Stimulated activated CD4-positive, alpha-beta T cell treated with anti-CD3 and anti-CD28 coated beads, Interleukin-4, amount 100 ng/mL, for 1 hour (primary cell): ENCODE results near the gene ZNF705A.
"Not testable (repeated sequence)": the region's sequence is repeated elsewhere in the genome, so short reads cannot be mapped to it uniquely, and the experiment has no call there.

Experiments
- DNase-seq: peaks from one replicate; pipeline ENCODE4 v3.0.0-alpha.2; 2020

Gene ZNF705A

GRCh38 chr12:8188088-8188487 is 31.3 kb downstream of the ZNF705A start:
- DNase-seq: not testable (repeated sequence)

GRCh38 chr12:8197685-8198308 is 41.0 kb downstream of the ZNF705A start:
- not testable (repeated sequence) for DNase-seq

- not testable (repeated sequence) for DNase-seq
These were observed 62.0 kb downstream of the ZNF705A start for GRCh38 chr12:8218711-8219382.

DNA sequence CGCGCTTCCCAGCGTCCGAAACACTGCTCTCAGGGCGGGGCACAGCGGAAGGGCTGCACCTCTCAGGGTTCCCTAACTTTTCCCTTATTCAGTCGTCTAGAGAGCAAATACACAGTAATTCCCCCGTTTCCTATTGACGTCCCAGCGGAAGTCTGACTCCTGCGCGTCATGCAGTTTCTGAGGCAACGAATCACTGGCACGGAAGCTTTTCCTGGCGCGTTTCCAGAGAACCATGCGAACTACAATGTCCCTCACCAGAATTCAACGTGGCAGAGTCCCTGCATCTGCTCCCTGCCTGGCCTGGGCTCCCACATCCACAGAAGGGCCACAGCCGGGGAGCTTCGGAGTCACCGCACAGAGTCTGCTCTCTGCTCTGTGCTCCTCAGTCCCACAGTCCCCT is 64.6 kb downstream of the ZNF705A start:
- DNase-seq: not testable (repeated sequence)

DNA sequence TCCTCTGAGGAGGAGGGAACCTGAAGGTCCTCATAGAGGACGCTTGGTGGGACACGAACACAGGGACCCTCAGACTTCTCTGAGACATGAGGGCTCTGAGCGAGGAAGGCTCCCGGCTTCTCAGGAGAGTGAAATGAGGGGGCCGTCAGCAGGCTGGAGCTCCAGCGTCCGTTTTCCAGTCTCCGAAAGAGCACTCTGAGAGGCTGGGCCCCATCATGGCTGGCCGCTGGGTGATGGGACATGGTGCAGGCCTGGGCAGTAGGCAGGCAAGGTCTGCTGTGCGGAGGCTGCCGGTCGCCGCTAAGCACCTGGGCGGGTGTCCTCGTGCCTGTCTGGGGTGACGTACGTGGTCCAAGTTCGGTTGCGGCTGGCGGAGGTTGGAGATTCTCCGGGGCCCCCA is 65.0 kb downstream of the ZNF705A start:
- DNase-seq: not testable (repeated sequence)

DNA sequence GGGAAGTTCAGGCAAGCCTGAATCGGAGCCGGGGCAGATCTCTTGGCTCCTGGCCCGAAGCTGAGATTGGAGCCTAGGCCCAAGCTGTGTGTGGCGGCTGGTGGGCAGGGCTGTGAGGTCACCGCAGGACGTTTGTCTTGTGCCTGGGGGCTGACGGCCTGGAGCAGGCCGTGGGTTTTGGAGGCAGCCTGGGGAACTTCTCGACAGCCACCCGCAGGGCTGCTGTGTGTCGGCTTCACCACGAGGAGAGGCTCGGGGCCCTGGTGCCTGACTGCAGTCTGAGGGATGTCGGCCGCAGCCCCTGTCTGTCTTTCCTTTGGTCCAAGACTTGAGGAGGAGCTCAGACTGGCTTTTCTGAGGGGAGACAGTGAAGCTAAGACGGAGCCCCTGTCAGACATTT is 65.5 kb downstream of the ZNF705A start:
- not testable (repeated sequence) for DNase-seq

DNA sequence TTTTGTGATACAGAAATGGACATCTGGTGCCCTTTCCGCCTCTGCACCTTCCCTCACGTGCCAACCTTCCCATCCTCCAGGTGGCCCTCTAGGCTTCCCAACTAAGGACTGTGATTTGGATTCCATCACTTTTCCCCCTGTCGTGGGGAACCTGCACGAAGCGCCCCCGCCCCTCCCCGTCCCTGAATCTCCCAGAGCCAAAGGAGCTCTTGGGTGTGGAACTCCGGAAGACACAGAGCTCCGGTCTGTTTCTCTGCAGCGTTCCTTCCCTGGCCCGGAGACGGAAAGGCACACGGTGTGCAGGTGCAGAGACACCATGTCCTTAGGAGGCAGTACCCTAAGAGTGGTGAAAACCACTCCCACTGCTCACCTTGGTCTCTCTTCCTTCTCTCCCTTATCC is 66.8 kb downstream of the ZNF705A start:
- DNase-seq: not testable (repeated sequence)

DNA sequence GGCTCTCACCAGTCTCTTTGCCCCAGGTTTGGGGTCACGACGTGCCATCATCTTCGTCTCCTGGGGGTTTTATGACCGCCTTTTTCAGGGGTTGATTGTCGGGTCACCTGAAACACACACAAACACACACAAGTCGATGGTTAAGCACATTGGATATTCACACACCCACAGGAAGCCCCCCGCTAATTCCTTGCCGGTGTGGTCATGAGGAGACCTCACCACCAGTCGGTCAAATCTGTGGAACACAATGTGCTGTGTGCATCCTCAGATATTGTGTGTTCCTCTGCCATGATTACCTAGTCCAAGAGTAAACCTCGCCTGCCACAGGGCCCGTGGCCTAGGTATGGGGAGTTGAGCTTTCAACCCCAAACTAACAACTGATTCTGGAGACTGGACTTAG is 68.0 kb downstream of the ZNF705A start:
- not testable (repeated sequence) for DNase-seq

- DNase-seq: no peak
These were observed 69.5 kb downstream of the ZNF705A start for GRCh38 chr12:8226355-8226754.

GRCh38 chr12:8226992-8227731 is 70.3 kb downstream of the ZNF705A start, which contains the start of gene FAM90A1:
Gene FAM90A1 (minus strand): TSS chr12:8227618. CDS start chr12:8224832, 2,786 bp downstream.
- not testable (repeated sequence) for DNase-seq

- not testable (repeated sequence) for DNase-seq
These were observed 70.9 kb downstream of the ZNF705A start for GRCh38 chr12:8227732-8228077.

DNA sequence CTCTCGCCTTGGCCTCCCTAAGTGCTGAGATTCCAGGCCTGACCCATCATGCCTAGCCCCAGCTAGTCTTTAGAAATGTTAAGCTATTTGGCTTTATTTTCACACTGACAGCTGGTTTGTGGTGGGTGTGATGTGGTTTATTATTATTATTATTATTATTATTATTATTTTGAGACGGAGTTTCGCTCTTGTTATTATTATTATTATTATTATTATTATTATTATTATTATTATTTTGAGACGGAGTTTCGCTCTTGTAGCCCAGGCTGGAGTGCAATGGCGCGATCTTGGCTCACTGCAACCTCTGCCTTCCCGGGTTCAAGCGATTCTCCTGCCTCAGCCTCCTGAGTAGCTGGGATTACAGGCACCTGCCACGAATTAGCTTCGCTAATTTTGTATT is 71.8 kb downstream of the ZNF705A start:
- not testable (repeated sequence) for DNase-seq

GRCh38 chr12:8229486-8229885 is 72.7 kb downstream of the ZNF705A start:
- DNase-seq: not testable (repeated sequence)
